NCI-H2081 (cell line): ENCODE measurements around the gene ANKRD34C.
"Not testable (repeated sequence)": the region's sequence is repeated elsewhere in the genome, so short reads cannot be mapped to it uniquely, and the experiment has no call there.

Experiments used
- DNase-seq, 2 experiments: peaks; one replicate each; lab custom pipeline; 2025; lab: John Stamatoyannopoulos, UW

The ANKRD34C gene

DNA sequence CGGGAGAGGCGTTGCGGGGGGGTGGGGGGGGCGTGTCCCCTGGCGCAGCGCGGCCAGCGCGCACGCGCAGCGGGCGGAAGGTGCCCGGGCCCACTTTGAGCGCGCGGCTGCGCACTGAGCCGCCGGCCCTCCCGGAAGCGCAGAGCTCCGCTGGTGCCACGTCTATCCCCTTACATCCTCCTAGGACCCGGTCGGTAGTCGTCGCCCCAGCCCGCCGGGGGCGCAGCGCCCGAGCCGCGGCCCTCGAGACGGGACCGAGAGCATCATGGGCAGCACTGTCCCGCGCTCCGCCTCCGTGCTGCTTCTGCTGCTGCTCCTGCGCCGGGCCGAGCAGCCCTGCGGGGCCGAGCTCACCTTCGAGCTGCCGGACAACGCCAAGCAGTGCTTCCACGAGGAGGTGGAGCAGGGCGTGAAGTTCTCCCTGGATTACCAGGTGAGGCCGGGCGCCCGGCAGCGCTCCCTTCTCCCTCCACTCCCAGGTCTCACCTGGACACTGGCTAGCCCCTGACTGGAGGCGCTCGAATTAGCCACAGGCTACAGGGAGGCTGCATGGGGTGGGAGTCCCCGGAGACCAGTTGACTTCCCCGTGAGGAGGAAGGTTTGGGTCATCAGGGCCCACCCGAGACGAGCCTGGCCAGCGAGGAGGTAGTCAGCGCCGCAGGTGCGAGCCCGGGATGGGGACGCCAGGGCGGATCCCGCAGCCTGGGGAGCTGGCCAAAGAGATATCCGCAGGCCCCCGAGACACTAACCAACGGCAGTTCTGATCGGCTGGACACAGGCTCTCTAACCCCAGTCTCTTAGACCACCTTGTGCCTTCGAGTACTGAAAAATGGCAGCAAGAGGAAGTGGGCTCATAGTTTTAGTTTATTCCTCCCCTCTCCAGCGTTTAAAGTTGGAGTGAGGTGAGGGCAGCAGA, 28.7 kb downstream of the ANKRD34C start, which contains the start of gene TMED3:
TSS of gene TMED3 (plus strand) at position 128 of the 916 bp plus-strand sequence. CDS start at position 266, 138 bp downstream.
- peak; percentile 86 to 91 for DNase-seq

DNA sequence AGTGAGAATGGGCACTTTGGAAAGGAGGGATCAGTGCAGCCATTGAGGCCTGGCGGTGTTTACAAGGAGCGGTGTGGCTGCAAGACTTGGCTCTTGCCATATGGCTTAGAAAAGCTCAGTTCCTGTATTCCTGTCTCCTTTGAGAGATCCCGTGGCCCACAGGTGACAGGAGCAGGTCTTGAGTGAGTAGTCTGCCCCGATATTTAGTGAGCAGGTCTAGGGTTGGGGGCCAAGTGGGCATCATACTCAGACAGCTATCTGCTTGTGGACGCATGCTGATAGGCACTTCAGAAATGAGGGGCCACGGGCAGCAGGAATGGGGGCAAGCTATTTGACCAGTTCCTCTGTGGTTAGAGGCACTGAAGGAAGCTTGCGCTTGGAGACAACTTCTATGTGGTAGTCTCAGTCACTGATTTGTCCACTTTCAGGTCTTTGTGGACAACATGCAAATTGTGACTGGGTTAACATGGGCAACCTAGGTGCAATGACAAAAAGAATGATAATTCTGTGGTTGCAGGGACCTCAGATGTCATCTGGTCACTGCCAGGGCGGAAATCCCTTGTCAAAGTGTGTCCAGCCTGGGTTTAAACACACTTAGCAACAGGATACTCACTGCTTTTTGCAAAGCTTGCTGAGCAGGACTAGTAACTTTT, 29.5 kb downstream of the ANKRD34C start:
- DNase-seq = peak in 1 of 2 experiments; percentile 25

DNA sequence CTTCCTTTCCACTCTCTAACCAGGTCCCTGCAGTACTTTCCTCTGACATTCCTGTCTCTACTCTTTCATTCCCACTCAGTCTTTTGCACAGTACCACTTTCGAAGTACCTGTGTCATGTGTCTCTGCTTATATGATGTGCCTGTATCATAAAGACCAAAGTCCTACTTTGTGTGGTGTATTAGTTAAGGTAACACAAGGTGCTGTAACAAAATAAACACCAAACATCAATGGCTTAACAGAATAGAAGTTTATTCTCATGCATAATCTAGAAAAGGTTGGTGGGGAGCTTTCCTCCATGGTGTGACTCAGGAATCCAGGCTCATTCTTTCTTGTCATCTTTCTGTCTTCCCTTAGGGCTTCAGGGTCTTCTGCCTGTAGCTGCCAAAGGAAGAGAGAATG, 31.7 kb downstream of the ANKRD34C start:
- DNase-seq = no peak

DNA sequence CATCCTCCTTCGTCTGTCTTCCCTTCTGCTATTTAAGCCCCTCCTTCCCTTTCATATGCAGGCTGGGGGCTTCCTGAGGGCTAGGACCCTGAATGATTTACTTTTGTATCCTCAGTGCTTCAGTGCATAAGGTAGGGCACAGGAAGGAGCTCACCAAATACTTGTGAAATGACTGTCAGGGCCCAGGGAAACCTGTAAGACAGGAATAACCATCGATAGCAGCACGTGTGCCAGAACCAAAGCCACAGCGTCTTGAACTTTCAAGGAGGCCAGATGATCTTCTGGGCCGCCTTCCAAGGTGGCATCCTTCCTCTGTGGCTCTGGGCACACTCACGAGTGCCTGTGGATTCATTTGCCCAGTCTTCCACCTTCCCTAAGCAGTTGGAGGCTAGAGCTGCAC, 32.3 kb downstream of the ANKRD34C start:
- no peak for DNase-seq

DNA sequence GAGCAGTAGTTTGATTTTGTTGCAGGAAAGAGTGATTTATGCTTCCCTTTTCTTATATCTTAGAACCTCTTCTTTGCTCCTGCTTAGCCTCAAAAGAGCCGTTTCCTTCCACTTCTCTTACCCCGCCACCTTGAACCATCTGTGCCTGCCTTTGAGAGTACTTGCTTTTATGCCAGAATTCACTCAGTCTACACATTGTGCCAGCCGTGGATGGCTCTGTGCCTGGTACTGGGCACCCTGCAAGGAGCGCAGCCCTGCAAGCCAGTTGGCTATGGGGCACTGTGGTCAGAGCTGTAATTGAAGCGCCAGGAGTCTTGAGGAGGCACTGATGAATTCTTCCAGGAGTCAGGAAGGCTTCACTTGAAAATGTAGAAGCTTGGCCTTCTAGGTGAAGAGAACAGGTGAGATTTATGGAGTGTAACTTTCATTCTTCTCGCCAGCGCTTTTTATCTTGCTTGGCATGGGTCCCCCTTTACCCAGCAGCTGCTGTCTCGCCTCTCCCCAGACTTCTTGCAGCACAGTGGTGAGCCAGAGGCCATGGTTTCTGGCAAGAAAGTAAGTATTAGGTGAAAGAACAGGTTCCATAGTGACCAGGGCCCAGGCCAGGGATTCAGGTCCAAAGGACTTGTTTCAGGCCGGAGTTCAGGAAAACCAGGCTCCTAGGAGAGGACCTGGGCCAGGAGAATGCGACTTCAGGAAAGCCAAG, 33.3 kb downstream of the ANKRD34C start:
- DNase-seq = no peak

DNA sequence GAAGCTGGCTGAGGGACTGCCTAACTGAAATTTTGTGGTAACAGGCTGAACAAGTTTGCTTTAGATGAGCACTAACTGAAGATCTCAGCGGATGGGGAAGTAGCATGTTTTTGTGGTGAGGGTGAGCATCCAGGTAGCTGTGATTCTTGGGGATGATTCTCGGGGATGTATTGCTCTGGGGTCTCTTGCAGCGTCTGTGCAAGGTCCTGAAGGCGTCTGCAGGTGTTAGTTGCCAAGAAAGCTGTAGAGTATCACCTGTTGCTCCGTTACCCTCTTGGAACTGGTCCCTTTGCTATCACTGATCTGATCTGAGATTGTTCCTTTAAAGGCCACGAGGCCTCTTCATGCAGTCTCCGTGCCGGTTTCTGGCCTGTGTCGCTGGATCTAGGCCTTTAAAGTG, 34.3 kb downstream of the ANKRD34C start:
- DNase-seq = no peak

DNA sequence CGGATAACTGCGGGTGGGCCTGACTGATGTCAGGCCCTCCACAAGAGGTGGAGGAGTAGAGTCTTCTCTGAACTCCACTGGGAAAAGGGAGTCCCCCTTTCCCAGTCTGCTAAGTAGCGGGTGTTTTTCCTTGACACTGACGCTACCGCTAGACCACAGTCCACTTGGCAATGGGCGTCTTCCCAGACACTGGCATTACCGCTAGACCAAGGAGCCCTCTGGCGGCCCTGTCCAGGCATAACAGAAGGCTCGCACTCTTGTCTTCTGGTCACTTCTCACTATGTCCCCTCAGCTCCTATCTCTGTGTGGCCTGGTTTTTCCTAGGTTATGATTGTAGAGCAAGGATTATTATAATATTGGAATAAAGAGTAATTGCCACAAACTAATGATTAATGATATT, 37.5 kb downstream of the ANKRD34C start:
- DNase-seq = not testable (repeated sequence)

DNA sequence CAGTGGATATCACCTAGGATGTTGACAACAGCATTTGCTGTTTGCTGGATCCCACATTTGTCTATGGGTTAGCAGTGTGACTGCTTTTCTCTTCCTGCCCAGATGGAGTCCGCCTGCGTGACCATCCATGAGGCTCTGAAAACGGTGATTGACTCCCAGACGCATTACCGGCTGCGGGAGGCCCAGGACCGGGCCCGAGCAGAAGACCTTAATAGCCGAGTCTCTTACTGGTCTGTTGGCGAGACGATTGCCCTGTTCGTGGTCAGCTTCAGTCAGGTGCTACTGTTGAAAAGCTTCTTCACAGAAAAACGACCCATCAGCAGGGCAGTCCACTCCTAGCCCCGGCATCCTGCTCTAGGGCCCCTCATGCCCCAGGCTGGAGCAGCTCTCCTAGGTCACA, 39.4 kb downstream of the ANKRD34C start:
- no peak for DNase-seq

DNA sequence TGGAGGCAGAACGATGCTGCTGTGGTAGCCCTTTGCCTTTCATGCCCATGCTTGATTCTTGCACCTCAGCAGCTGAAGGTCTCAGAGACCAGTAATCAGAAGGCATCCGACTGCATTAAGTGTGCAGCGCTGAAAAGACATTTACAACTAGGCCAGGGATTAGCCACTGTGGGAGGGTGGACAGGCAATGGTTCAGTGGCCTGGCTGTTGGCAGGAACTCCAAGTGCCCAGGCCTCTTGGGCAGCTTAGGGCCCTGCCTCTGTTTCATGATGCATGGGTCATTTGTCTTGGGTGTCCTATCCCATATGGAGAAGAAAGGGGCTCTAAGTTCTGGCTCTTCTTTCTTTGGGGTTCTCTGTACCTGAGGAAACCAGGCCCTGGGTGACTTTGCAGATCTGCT, 39.8 kb downstream of the ANKRD34C start:
- no peak for DNase-seq

DNA sequence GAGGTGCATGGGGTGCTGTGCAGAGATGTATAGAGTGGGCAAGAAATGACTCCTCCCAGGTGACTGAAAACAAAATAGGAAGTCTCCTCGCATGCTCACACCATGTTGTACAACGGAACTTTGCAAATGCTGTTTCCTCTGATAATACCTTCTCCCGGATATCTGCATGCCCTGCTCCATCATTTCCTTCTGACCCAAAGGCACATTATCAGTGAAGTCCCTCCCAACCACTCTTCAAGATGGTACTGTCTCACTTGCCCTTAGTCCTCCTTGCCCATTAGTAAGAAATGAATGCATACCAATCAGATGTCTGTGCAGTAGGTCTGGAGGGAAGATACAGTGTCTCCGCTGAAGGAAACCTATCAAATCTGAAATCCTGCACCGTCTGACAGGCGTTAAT, 40.4 kb downstream of the ANKRD34C start:
- DNase-seq = no peak

DNA sequence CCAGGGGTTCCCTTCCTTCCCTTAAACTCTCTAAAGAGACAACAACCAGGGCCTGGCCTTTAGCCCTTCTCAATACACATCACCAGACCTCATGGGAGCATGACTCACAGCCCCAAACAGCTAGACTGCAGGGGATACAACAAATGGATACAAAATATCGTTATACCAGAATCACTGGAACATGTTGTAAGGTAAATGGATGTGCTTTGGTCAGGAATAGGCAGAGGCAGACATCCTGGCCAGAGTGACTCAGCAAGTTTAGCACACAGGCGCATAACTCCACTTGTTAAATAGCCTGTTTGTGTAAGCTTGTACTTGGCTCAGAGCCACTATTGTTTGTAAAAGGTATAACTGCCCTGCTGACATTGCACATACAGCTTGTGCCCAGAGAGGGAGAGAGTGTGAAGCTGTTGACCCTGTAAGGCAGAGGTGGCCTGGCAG, 46.7 kb downstream of the ANKRD34C start:
- DNase-seq = no peak
